Measurements from ENCODE around the gene BATF3.
"Not testable (repeated sequence)": the region's sequence is repeated elsewhere in the genome, so short reads cannot be mapped to it uniquely, and the experiment has no call there.

The BATF3 gene

GRCh38 chr1:212728606-212729005, 29.0 kb upstream of the BATF3 start:
- 87% methylated on average over 5 of the region's 5 CpGs for WGBS
- DNase-seq, result no peak
- Histone ChIP-seq H2AFZ (ENCODE audit: low read depth, low read length) (no peak overlapping the region), H3K36me3 (ENCODE audit: control insufficient read depth in 1 of 2, insufficient read depth in 2 of 2, low read depth in 1 of 2, low read length in 2 of 2) (peaks cover 0 to 6% of the 10 kb centered on the region in 2 experiments), H2BK15ac (ENCODE audit: low read depth, poor library complexity, severe bottlenecking) (no peak overlapping the region), H3K4me3 (ENCODE audit: insufficient read depth in 1 of 2, low read depth in 1 of 2, low read length in 2 of 2) (no peak overlapping the region), H2BK5ac (ENCODE audit: low read depth, low read length, poor library complexity, severe bottlenecking) (no peak overlapping the region), H2BK12ac (ENCODE audit: low read length in 2 of 2) (no peak overlapping the region), H3K14ac (ENCODE audit: low read length in 2 of 2) (no peak overlapping the region), H3K18ac (ENCODE audit: low read depth in 1 of 2, low read length in 2 of 2) (no peak overlapping the region), H3K4me2 (ENCODE audit: low read length, poor library complexity, severe bottlenecking) (no peak overlapping the region), H2BK120ac (ENCODE audit: low read depth, low read length) (no peak overlapping the region), H3K79me1 (replicated peaks; ENCODE audit: low read length, poor library complexity, severe bottlenecking) (peaks cover 7% of the 10 kb centered on the region), H3K4ac (ENCODE audit: low read depth in 1 of 2, low read length in 2 of 2) (no peak overlapping the region), H3K4me1 (ENCODE audit: control insufficient read depth, insufficient read depth, low read depth, low read length) (peaks cover 1% of the 10 kb centered on the region), H3K9me3 (ENCODE audit: control insufficient read depth, low read length) (no peaks in the 10 kb centered on the region), H3K27me3 (ENCODE audit: control insufficient read depth in 1 of 2, insufficient read depth in 1 of 2, low read length in 2 of 2) (no peaks in the 10 kb centered on the region), H2AK5ac (ENCODE audit: low read length, severe bottlenecking) (no peak overlapping the region), H4K91ac (ENCODE audit: low read length) (peak overlapping the region; percentile 30), H3K27ac (ENCODE audit: low read length, poor library complexity, severe bottlenecking) (no peak overlapping the region), H3K23ac (ENCODE audit: low read length in 2 of 2) (no peak overlapping the region), H4K8ac (ENCODE audit: low read length) (peak overlapping the region; percentile 9), H3K9ac (ENCODE audit: low read length) (no peak overlapping the region)

- Histone ChIP-seq H2BK15ac (ENCODE audit: low read depth, poor library complexity, severe bottlenecking) (no peak overlapping the region), H2AK5ac (ENCODE audit: low read length, severe bottlenecking) (no peak overlapping the region), H2BK12ac (ENCODE audit: low read length in 2 of 2) (no peak overlapping the region), H3K4ac (ENCODE audit: low read depth in 1 of 2, low read length in 2 of 2) (no peak overlapping the region), H3K79me1 (replicated peaks; ENCODE audit: low read length, poor library complexity, severe bottlenecking) (peaks cover 7% of the 10 kb centered on the region), H3K14ac (ENCODE audit: low read length in 2 of 2) (no peak overlapping the region), H2BK5ac (ENCODE audit: low read depth, low read length, poor library complexity, severe bottlenecking) (no peak overlapping the region), H3K27ac (ENCODE audit: low read length, poor library complexity, severe bottlenecking) (no peak overlapping the region), H3K9ac (ENCODE audit: low read length) (peak overlapping the region; percentile 44), H2AFZ (ENCODE audit: low read depth, low read length) (no peak overlapping the region), H3K23ac (ENCODE audit: low read length in 2 of 2) (no peak overlapping the region), H3K9me3 (ENCODE audit: control insufficient read depth, low read length) (no peaks in the 10 kb centered on the region), H3K4me3 (ENCODE audit: insufficient read depth in 1 of 2, low read depth in 1 of 2, low read length in 2 of 2) (no peak overlapping the region), H3K36me3 (ENCODE audit: control insufficient read depth in 1 of 2, insufficient read depth in 2 of 2, low read depth in 1 of 2, low read length in 2 of 2) (peaks cover 0 to under 1% of the 10 kb centered on the region in 2 experiments), H4K91ac (ENCODE audit: low read length) (no peak overlapping the region), H3K4me1 (ENCODE audit: control insufficient read depth, insufficient read depth, low read depth, low read length) (peaks cover 1% of the 10 kb centered on the region), H4K8ac (ENCODE audit: low read length) (no peak overlapping the region), H3K4me2 (ENCODE audit: low read length, poor library complexity, severe bottlenecking) (no peak overlapping the region), H3K18ac (ENCODE audit: low read depth in 1 of 2, low read length in 2 of 2) (no peak overlapping the region), H3K27me3 (ENCODE audit: control insufficient read depth in 1 of 2, insufficient read depth in 1 of 2, low read length in 2 of 2) (no peaks in the 10 kb centered on the region), H2BK120ac (ENCODE audit: low read depth, low read length) (no peak overlapping the region)
- peak; percentile 67 for DNase-seq
- WGBS, result 80% methylated on average over 8 of the region's 13 CpGs
Observed at GRCh38 chr1:212727386-212728181, 27.9 kb upstream of the BATF3 start.

GRCh38 chr1:212724679-212725078, 25.0 kb upstream of the BATF3 start:
- not testable (repeated sequence) for H3K4me3 ChIP-seq (ENCODE audit: insufficient read depth in 1 of 2, low read depth in 1 of 2, low read length in 2 of 2)
- 100% methylated on average over 13 of the region's 34 CpGs for WGBS

GRCh38 chr1:212722270-212722957, 22.8 kb upstream of the BATF3 start:
- H3K27ac ChIP-seq (ENCODE audit: low read length, poor library complexity, severe bottlenecking), result no peak overlapping the region
- H2BK120ac ChIP-seq (ENCODE audit: low read depth, low read length), result no peak overlapping the region
- no peak overlapping the region for H3K4ac ChIP-seq (ENCODE audit: low read depth in 1 of 2, low read length in 2 of 2)
- H3K23ac ChIP-seq (ENCODE audit: low read length in 2 of 2), result no peak overlapping the region
- H3K9me3 ChIP-seq (ENCODE audit: control insufficient read depth, low read length), result no peaks in the 10 kb centered on the region
- no peaks in the 10 kb centered on the region for H3K27me3 ChIP-seq (ENCODE audit: control insufficient read depth in 1 of 2, insufficient read depth in 1 of 2, low read length in 2 of 2)
- no peak overlapping the region for H2BK15ac ChIP-seq (ENCODE audit: low read depth, poor library complexity, severe bottlenecking)
- H2AFZ ChIP-seq (ENCODE audit: low read depth, low read length), result no peak overlapping the region
- H2AK5ac ChIP-seq (ENCODE audit: low read length, severe bottlenecking), result no peak overlapping the region
- peak overlapping the region in 1 of 2 experiments; percentile 48 for H3K18ac ChIP-seq (ENCODE audit: low read depth in 1 of 2, low read length in 2 of 2)
- peaks cover 6% of the 10 kb centered on the region for H3K4me1 ChIP-seq (ENCODE audit: control insufficient read depth, insufficient read depth, low read depth, low read length)
- no peak overlapping the region for H4K91ac ChIP-seq (ENCODE audit: low read length)
- no peak overlapping the region for H3K14ac ChIP-seq (ENCODE audit: low read length in 2 of 2)
- no peaks in the 10 kb centered on the region for H3K36me3 ChIP-seq (ENCODE audit: control insufficient read depth in 1 of 2, insufficient read depth in 2 of 2, low read depth in 1 of 2, low read length in 2 of 2)
- H2BK5ac ChIP-seq (ENCODE audit: low read depth, low read length, poor library complexity, severe bottlenecking), result no peak overlapping the region
- H3K4me2 ChIP-seq (ENCODE audit: low read length, poor library complexity, severe bottlenecking), result no peak overlapping the region
- H3K4me3 ChIP-seq (ENCODE audit: insufficient read depth in 1 of 2, low read depth in 1 of 2, low read length in 2 of 2), result no peak overlapping the region
- H3K9ac ChIP-seq (ENCODE audit: low read length), result no peak overlapping the region
- WGBS, result 93% methylated on average over 2 of the region's 3 CpGs
- no peak for DNase-seq
- no peaks in the 10 kb centered on the region for H3K79me1 ChIP-seq (replicated peaks; ENCODE audit: low read length, poor library complexity, severe bottlenecking)
- H4K8ac ChIP-seq (ENCODE audit: low read length), result no peak overlapping the region
- H2BK12ac ChIP-seq (ENCODE audit: low read length in 2 of 2), result no peak overlapping the region

More at GRCh38 chr1:212724679-212725078, 25.0 kb upstream of the BATF3 start:
- H3K79me1 ChIP-seq (replicated peaks; ENCODE audit: low read length, poor library complexity, severe bottlenecking); H2AK5ac ChIP-seq (ENCODE audit: low read length, severe bottlenecking); H3K9me3 ChIP-seq (ENCODE audit: control insufficient read depth, low read length); H2BK120ac ChIP-seq (ENCODE audit: low read depth, low read length); H3K4me1 ChIP-seq (ENCODE audit: control insufficient read depth, insufficient read depth, low read depth, low read length); H4K91ac ChIP-seq (ENCODE audit: low read length); H3K27me3 ChIP-seq (ENCODE audit: control insufficient read depth in 1 of 2, insufficient read depth in 1 of 2, low read length in 2 of 2); H2BK15ac ChIP-seq (ENCODE audit: low read depth, poor library complexity, severe bottlenecking); H3K18ac ChIP-seq (ENCODE audit: low read depth in 1 of 2, low read length in 2 of 2); H4K8ac ChIP-seq (ENCODE audit: low read length); H3K23ac ChIP-seq (ENCODE audit: low read length in 2 of 2); H3K14ac ChIP-seq (ENCODE audit: low read length in 2 of 2); H3K27ac ChIP-seq (ENCODE audit: low read length, poor library complexity, severe bottlenecking); H3K4ac ChIP-seq (ENCODE audit: low read depth in 1 of 2, low read length in 2 of 2); H2AFZ ChIP-seq (ENCODE audit: low read depth, low read length); H3K4me2 ChIP-seq (ENCODE audit: low read length, poor library complexity, severe bottlenecking); H2BK5ac ChIP-seq (ENCODE audit: low read depth, low read length, poor library complexity, severe bottlenecking); H2BK12ac ChIP-seq (ENCODE audit: low read length in 2 of 2); H3K36me3 ChIP-seq (ENCODE audit: control insufficient read depth in 1 of 2, insufficient read depth in 2 of 2, low read depth in 1 of 2, low read length in 2 of 2); DNase-seq; H3K9ac ChIP-seq (ENCODE audit: low read length): not testable (repeated sequence)
